Right renal pelvis (tissue), 4 donors: Measurements from ENCODE around the gene HMGN4. TPM values are rescaled to one million over a fixed set of nuclear protein-coding genes. Genes with fewer than 3 reads are reported as not detected.
A peak's percentile ranks its signal among the peaks of the same experiment; 100 is the strongest.
"Not testable (repeated sequence)": the region's sequence is repeated elsewhere in the genome, so short reads cannot be mapped to it uniquely, and the experiment has no call there.

Experiments
- DNase-seq, 4 donors: peaks; one replicate each; pipeline ENCODE4 v3.0.0-alpha.2; 2013; ENCODE audit warnings: low read depth in 4 of 4, low spot score in 3 of 4, missing footprints in 1 of 4
- polyA plus RNA-seq, 4 donors: library from polyadenylated mRNA; unstranded; fragments of 120-200 nt; gene quantifications; one replicate each; pipeline ENCODE4 v1.2.1, GENCODE V29; 2013; ENCODE audit not compliant: insufficient read length in 4 of 4

The HMGN4 gene
- polyA plus RNA-seq, 4 donors = 85.5 to 94.0 (median 90.4) TPM

- DNase-seq = not testable (repeated sequence)
Measured at GRCh38 chr6:26547363-26547762, 9.2 kb downstream of the HMGN4 start.

- no peak for DNase-seq
Measured at GRCh38 chr6:26550250-26550993, 12.3 kb downstream of the HMGN4 start.

- no peak for DNase-seq
Measured at GRCh38 chr6:26552205-26552604, 14.0 kb downstream of the HMGN4 start.

GRCh38 chr6:26552640-26553188 lies 14.5 kb downstream of the HMGN4 start:
- DNase-seq = no peak

- no peak for DNase-seq
Measured at GRCh38 chr6:26553264-26553634, 15.1 kb downstream of the HMGN4 start.

GRCh38 chr6:26553635-26554446 lies 15.7 kb downstream of the HMGN4 start:
- DNase-seq = no peak

GRCh38 chr6:26554447-26554696 lies 16.2 kb downstream of the HMGN4 start:
- DNase-seq = no peak

GRCh38 chr6:26554697-26555504 lies 16.7 kb downstream of the HMGN4 start:
- no peak for DNase-seq

- no peak for DNase-seq
Measured at GRCh38 chr6:26555505-26556262, 17.5 kb downstream of the HMGN4 start.

- no peak for DNase-seq
Measured at GRCh38 chr6:26556263-26557070, 18.3 kb downstream of the HMGN4 start.

GRCh38 chr6:26561533-26562466 lies 23.6 kb downstream of the HMGN4 start:
- DNase-seq = no peak

- no peak for DNase-seq
Measured at GRCh38 chr6:26563488-26563887, 25.3 kb downstream of the HMGN4 start.

- DNase-seq = peak; percentile 94 to 95 (median 95)
Measured at GRCh38 chr6:26568601-26569432, 30.7 kb downstream of the HMGN4 start.

- DNase-seq = no peak
Measured at GRCh38 chr6:26569433-26569764, 31.2 kb downstream of the HMGN4 start.

- DNase-seq = no peak
Measured at GRCh38 chr6:26570027-26570809, 32.1 kb downstream of the HMGN4 start.

GRCh38 chr6:26571592-26572296 lies 33.6 kb downstream of the HMGN4 start:
- no peak for DNase-seq
